ENCODE results near the gene THEM4.
"Not testable (repeated sequence)": the region's sequence is repeated elsewhere in the genome, so short reads cannot be mapped to it uniquely, and the experiment has no call there.

THEM4 gene

GRCh38 chr1:151892190-151892589 is 17.1 kb downstream of the THEM4 start:
- DNase-seq, result peak in 1 of 5 experiments; percentile 53

- DNase-seq, result no peak
Measured at GRCh38 chr1:151891512-151891911, 17.8 kb downstream of the THEM4 start.

- peak in 1 of 5 experiments; percentile 42 for DNase-seq
Measured at GRCh38 chr1:151888972-151889570, 20.2 kb downstream of the THEM4 start.

GRCh38 chr1:151887028-151887427 is 22.3 kb downstream of the THEM4 start:
- DNase-seq, result no peak

- DNase-seq, result no peak
Measured at GRCh38 chr1:151885479-151885878, 23.8 kb downstream of the THEM4 start.

- DNase-seq, result not testable (repeated sequence)
Measured at GRCh38 chr1:151884879-151885278, 24.4 kb downstream of the THEM4 start.

- not testable (repeated sequence) for DNase-seq
Measured at GRCh38 chr1:151884445-151884844, 24.9 kb downstream of the THEM4 start.

GRCh38 chr1:151883898-151884297 is 25.4 kb downstream of the THEM4 start:
- not testable (repeated sequence) for DNase-seq

- DNase-seq, result not testable (repeated sequence)
Measured at GRCh38 chr1:151882918-151883317, 26.4 kb downstream of the THEM4 start.

GRCh38 chr1:151882466-151882865 is 26.8 kb downstream of the THEM4 start:
- DNase-seq, result no peak

- peak in 1 of 5 experiments; percentile 48 for DNase-seq
Measured at GRCh38 chr1:151881479-151881878, 27.8 kb downstream of the THEM4 start.

GRCh38 chr1:151875419-151876097 is 33.8 kb downstream of the THEM4 start:
- no peak for DNase-seq

GRCh38 chr1:151872776-151873175 is 36.5 kb downstream of the THEM4 start:
- DNase-seq, result not testable (repeated sequence)

- DNase-seq, result no peak
Measured at GRCh38 chr1:151871284-151872030, 37.9 kb downstream of the THEM4 start.

GRCh38 chr1:151868486-151868885 is 40.8 kb downstream of the THEM4 start:
- DNase-seq, result no peak

- DNase-seq, result no peak
Measured at GRCh38 chr1:151867765-151868411, 41.4 kb downstream of the THEM4 start.

GRCh38 chr1:151867321-151867720 is 42.0 kb downstream of the THEM4 start:
- no peak for DNase-seq

GRCh38 chr1:151864411-151864810 is 44.9 kb downstream of the THEM4 start:
- DNase-seq, result no peak

- DNase-seq, result no peak
Measured at GRCh38 chr1:151862604-151863003, 46.7 kb downstream of the THEM4 start.

- no peak for DNase-seq
Measured at GRCh38 chr1:151860504-151861187, 48.7 kb downstream of the THEM4 start.

GRCh38 chr1:151859891-151860293 is 49.4 kb downstream of the THEM4 start:
- no peak for DNase-seq

- no peak for DNase-seq
Measured at GRCh38 chr1:151858886-151859665, 50.2 kb downstream of the THEM4 start.

Data from T-helper 2 cell (primary cell).